Suprapubic skin (tissue), 4 donors: ENCODE measurements around the gene PRXL2A. TPM values are rescaled to one million over a fixed set of nuclear protein-coding genes. Genes with fewer than 3 reads are reported as not detected.
"Not testable (repeated sequence)": the region's sequence is repeated elsewhere in the genome, so short reads cannot be mapped to it uniquely, and the experiment has no call there.

Experiments
- DNase-seq, 2 donors: peaks; one replicate each; pipeline ENCODE4 v3.0.0-alpha.2; 2019; ENCODE audit warnings: low spot score in 2 of 2
- H3K27ac ChIP-seq: fragments of 200-600 bp; sonication (generic); one replicate; pipeline ENCODE4 v1.5.1; 2019
- H3K27me3 ChIP-seq: fragments of 200-600 bp; sonication (generic); one replicate; pipeline ENCODE4 v1.5.1; 2019
- H3K36me3 ChIP-seq: fragments of 200-600 bp; sonication (generic); one replicate; pipeline ENCODE4 v1.5.1; 2019
- H3K4me1 ChIP-seq: fragments of 200-600 bp; sonication (generic); one replicate; pipeline ENCODE4 v1.5.1; 2019
- H3K4me3 ChIP-seq: fragments of 200-600 bp; sonication (generic); one replicate; pipeline ENCODE4 v1.5.1; 2019; ENCODE audit warnings: mild to moderate bottlenecking
- H3K9me3 ChIP-seq: fragments of 200-600 bp; sonication (generic); one replicate; pipeline ENCODE4 v1.5.1; 2019
- CTCF ChIP-seq, 2 donors: fragments of 200-600 bp in 1 of 2; fragments of 450-650 bp in 1 of 2; sonication (generic) in 1 of 2; IDR thresholded peaks; one replicate each; pipeline ENCODE4 v1.5.1; 2016 to 2019; ENCODE audit warnings: antibody characterized with exemption in 2 of 2, mild to moderate bottlenecking in 1 of 2, moderate library complexity in 1 of 2
- EP300 ChIP-seq: sonication (generic); formaldehyde crosslinking; IDR thresholded peaks from one replicate; pipeline ENCODE4 v1.6.1; 2017; ENCODE audit warnings: antibody characterized with exemption
- POLR2A ChIP-seq, 2 donors: fragments of 450-650 bp; IDR thresholded peaks; one replicate each; pipeline ENCODE4 v1.6.1; 2017; ENCODE audit warnings: antibody characterized with exemption in 2 of 2, mild to moderate bottlenecking in 2 of 2, moderate library complexity in 2 of 2
- POLR2AphosphoS5 ChIP-seq, 3 donors: sonication (generic); formaldehyde crosslinking; IDR thresholded peaks; one replicate each; pipeline ENCODE4 v1.6.1; 2017; ENCODE audit warnings: antibody characterized with exemption in 3 of 3
- WGBS: methylation state at CpG from one replicate; pipeline ENCODE4 v1.1.5; 2018; 5-methylcytosine and 5-hydroxymethylcytosine counted together
- total RNA-seq, 4 donors: library from RNA; depleted of rRNA; stranded (reverse); fragments of >200 nt; gene quantifications; one replicate each; pipeline ENCODE4 v1.1.0, GENCODE V29; 2016

The PRXL2A gene
- 100 to 1,000 TPM in 3 of 4 donors, 10 to 100 TPM in 1; 91.0 to 106 (median 105) TPM for total RNA-seq

DNA sequence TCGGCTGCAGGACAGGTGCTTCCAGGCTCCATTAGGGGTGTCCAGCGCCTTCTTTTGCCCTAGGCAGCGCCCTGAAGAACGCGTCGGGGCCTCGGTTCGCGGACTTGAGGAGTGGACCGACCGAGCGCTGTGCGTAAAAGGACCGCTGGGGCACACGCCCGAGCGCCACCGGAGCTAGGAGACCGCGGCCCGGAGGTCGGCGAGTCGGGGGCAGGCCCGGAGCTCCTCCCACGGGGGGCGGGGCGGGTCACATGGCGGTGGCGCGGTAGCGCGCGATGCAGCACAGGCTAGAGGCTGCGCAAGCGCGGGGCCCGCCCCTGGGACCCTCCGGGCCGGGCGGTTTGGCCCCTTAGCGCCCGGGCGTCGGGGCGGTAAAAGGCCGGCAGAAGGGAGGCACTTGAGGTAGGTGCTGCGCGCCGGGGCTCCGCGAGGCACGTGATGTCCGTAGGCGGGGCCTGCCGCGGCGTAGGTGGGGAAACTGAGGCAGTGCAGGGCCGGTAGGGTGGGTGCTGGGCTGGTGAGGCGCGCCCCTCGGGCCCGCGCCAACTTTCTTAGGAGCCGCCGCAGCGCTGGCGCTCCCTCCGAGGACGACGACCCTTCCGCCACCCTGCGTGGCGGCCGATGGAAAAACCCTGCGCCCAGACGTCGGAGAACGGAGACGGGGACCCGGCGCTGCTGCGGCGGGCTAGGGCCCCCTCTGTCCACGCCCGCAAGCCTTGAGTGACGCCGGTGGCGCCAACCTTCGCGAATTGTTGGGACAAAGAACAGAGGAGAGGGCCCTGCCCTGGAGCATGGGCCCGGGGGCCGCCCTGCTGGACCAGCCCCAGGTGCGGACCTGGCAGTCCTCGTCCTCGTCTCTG is at the start of gene PRXL2A:
Gene PRXL2A (plus strand): TSS at position 310 of the 860 bp plus-strand sequence. CDS start 11,917 bp downstream, outside the sequence.
- H3K36me3 ChIP-seq: no peaks in the 10 kb centered on the region
- peak within 1 kb of the TSS; percentile 82 for H3K27ac ChIP-seq
- no peak for TF ChIP-seq POLR2AphosphoS5 (IDR thresholded peaks at IDR 0.05)
- TF ChIP-seq EP300: no peak
- TF ChIP-seq POLR2A (IDR thresholded peaks at IDR 0.05): no peak
- TF ChIP-seq CTCF (IDR thresholded peaks at IDR 0.05): no peak
- H3K4me3 ChIP-seq: peak within 1 kb of the TSS; percentile 84
- H3K4me1 ChIP-seq: peaks cover 69% of the 10 kb centered on the region
- DNase-seq: peak; percentile 86 to 89
- 5% methylated on average over 20 of the region's 96 CpGs for WGBS
- no peaks in the 10 kb centered on the region for H3K27me3 ChIP-seq
- no peaks in the 10 kb centered on the region for H3K9me3 ChIP-seq

DNA sequence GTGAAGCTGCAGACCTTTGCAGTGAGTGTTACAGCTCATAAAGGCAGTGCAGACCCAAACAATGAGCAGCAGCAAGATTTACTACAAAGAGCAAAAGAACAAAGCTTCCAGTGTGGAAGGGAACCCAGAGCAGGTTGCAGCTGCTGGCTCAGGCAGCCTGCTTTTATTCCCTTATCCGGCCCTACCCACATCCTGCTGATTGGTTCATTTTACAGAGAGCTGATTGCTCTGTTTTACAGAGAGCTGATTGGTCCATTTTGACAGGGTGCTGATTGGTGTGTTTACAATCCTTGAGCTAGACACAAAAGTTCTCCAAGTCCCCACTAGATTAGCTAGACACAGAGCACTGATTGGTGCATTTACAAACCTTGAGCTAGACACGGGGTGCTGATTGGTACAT is 49.4 kb upstream of the PRXL2A start:
- DNase-seq, H3K9me3 ChIP-seq, H3K27ac ChIP-seq, H3K36me3 ChIP-seq, H3K4me3 ChIP-seq: not testable (repeated sequence)
- H3K4me1 ChIP-seq: peaks cover 15% of the 10 kb centered on the region
- 45% methylated on average over 2 of the region's 2 CpGs for WGBS
- H3K27me3 ChIP-seq: peaks cover 12% of the 10 kb centered on the region

DNA sequence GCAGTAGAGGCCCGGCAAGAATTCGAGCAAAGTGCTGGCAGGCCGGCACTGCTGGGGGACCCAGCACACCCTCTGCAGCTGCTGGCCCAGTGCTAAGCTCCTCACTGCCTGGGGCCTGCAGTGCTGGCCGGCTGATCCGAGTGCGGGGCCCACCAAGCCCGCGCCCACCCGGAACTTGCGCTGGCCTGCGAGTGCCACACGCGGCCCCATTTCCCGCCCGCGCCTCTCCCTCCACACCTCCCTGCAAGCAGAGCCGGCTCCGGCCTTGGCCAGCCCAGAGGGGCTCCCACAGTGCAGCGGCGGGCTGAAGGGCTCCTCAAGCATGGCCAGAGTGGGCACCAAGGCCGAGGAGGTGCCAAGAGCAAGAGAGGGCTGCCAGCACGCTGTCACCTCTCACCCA is 48.7 kb upstream of the PRXL2A start:
- Histone ChIP-seq H3K27me3 (peaks cover 12% of the 10 kb centered on the region), H3K27ac (no peak overlapping the region), H3K9me3 (no peaks in the 10 kb centered on the region), H3K4me1 (peaks cover 15% of the 10 kb centered on the region), H3K4me3 (no peak overlapping the region), H3K36me3 (no peaks in the 10 kb centered on the region)
- no peak for DNase-seq
- TF ChIP-seq CTCF (IDR thresholded peaks at IDR 0.05) (no peak), EP300 (no peak), POLR2AphosphoS5 (IDR thresholded peaks at IDR 0.05) (no peak), POLR2A (IDR thresholded peaks at IDR 0.05) (no peak)
- 90% methylated on average over 12 of the region's 22 CpGs for WGBS

DNA sequence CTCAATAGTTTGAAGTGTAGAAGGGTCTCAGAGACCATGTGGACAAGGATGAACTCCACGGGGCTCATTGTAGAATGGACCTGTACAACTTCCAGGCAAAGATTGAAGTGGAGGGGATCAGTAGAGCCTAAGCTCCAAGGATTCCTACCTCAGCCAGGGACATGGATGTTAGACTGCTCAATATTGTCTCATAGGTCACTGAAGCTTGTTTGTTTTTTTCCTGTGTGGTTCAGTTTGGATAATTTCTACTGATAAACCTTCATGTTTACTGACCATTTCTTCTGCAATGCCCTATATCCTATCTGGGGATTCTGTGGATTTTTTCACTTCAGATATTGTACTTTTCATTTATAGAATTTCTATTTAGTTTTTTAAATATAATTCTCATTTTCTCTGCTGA is 42.8 kb upstream of the PRXL2A start:
- no peak for TF ChIP-seq CTCF (IDR thresholded peaks at IDR 0.05)
- no peak for TF ChIP-seq POLR2AphosphoS5 (IDR thresholded peaks at IDR 0.05)
- no peak for TF ChIP-seq POLR2A (IDR thresholded peaks at IDR 0.05)
- TF ChIP-seq EP300: no peak
- Histone ChIP-seq H3K4me1 (no peaks in the 10 kb centered on the region), H3K27ac (no peak overlapping the region), H3K36me3 (no peaks in the 10 kb centered on the region), H3K27me3 (no peaks in the 10 kb centered on the region), H3K4me3 (no peak overlapping the region), H3K9me3 (peaks cover 16% of the 10 kb centered on the region)
- no peak for DNase-seq
- 0% methylated on average over 1 of the region's 1 CpG for WGBS

- Histone ChIP-seq H3K27me3 (no peaks in the 10 kb centered on the region), H3K4me1 (no peaks in the 10 kb centered on the region), H3K27ac (no peak overlapping the region), H3K9me3 (peaks cover 14% of the 10 kb centered on the region), H3K4me3 (no peak overlapping the region), H3K36me3 (no peaks in the 10 kb centered on the region)
- no peak for DNase-seq
- WGBS: 56% methylated on average over 6 of the region's 6 CpGs
- TF ChIP-seq POLR2AphosphoS5 (IDR thresholded peaks at IDR 0.05) (no peak), EP300 (no peak), CTCF (IDR thresholded peaks at IDR 0.05) (no peak), POLR2A (IDR thresholded peaks at IDR 0.05) (no peak)
These were observed 36.9 kb upstream of the PRXL2A start for GRCh38 chr10:80371467-80371866.
